GM12878 (cell line): ENCODE data around the gene MST1. TPM values are rescaled to one million over a fixed set of nuclear protein-coding genes. Genes with fewer than 3 reads are reported as not detected.

ENCODE experiments used
- ATAC-seq: fragments of 200-7000 bp; cut with Tn5 transposase; 3 replicates; pipeline ENCODE4 v1.9.1; 2020; ENCODE audit warnings: mild to moderate bottlenecking, moderate library complexity
- BruUV-seq: library from RNA; stranded (reverse); fragments of 400-500 nt; replicated peaks from 2 replicates; lab custom pipeline; 2021; lab: Mats Ljungman, UMichigan
- CTCF ChIA-PET: fragments of 300-600 bp; sonication (Branson Sonifier 250); formaldehyde crosslinking; extraction: SDS; loops from one replicate; lab custom pipeline; 2021; ENCODE audit warnings: inconsistent platforms; lab: Yijun Ruan, JAX
- POLR2A ChIA-PET: fragments of 350-600 bp; formaldehyde crosslinking; extraction: SDS; loops from one replicate; lab custom pipeline; 2021; ENCODE audit warnings: inconsistent platforms; lab: Charles Lee
- RAD21 ChIA-PET: fragments of 300-600 bp; sonication (Branson Sonifier 250); formaldehyde crosslinking; loops from one replicate; lab custom pipeline; 2023; ENCODE audit warnings: antibody characterized with exemption; ENCODE audit not compliant: unreplicated experiment; lab: Charles Lee
- SMC1A ChIA-PET: fragments of 300-600 bp; sonication (Branson Sonifier 250); formaldehyde crosslinking; loops from one replicate; lab custom pipeline; 2023; ENCODE audit not compliant: unreplicated experiment, uncharacterized antibody; lab: Charles Lee
- DNase-seq: peaks from one replicate; pipeline ENCODE4 v3.0.0-alpha.2; 2011; ENCODE audit warnings: low read depth, low spot score
- FAIRE-seq: peaks from 3 replicates; lab custom pipeline; 2011; peaks lifted over from hg19 to GRCh38; lab: Jason Lieb, UNC
- H2AFZ ChIP-seq: 2 replicates; pipeline ENCODE4 v1.6.0; 2011; ENCODE audit warnings: low read depth, low read length, control low read depth; ENCODE audit not compliant: control insufficient read depth
- H3K27ac ChIP-seq: 2 replicates; pipeline ENCODE4 v1.5.1; 2011; ENCODE audit warnings: control low read depth; ENCODE audit not compliant: control insufficient read depth, insufficient read depth
- H3K27me3 ChIP-seq, 2 experiments: replicated peaks in 1 of 2; 2 replicates each; pipeline versions ENCODE4 v1.6.0 to v1.6.1; 2011; ENCODE audit warnings: low read length in 1 of 2; ENCODE audit not compliant: control insufficient read depth in 2 of 2, insufficient read depth in 2 of 2
- H3K36me3 ChIP-seq, 2 experiments: 2 replicates each; pipeline ENCODE4 v1.5.1; 2011; ENCODE audit warnings: low read length in 1 of 2; ENCODE audit not compliant: control insufficient read depth in 2 of 2, insufficient read depth in 2 of 2
- H3K4me1 ChIP-seq: 2 replicates; pipeline ENCODE4 v1.6.1; 2011; ENCODE audit warnings: mild to moderate bottlenecking, low read length, moderate library complexity, mixed read lengths; ENCODE audit not compliant: control insufficient read depth, insufficient read depth
- H3K4me2 ChIP-seq: 2 replicates; pipeline ENCODE4 v1.6.0; 2011; ENCODE audit warnings: control low read depth; ENCODE audit not compliant: control insufficient read depth, insufficient read depth
- H3K4me3 ChIP-seq: fragments of 200-600 bp; sonication (generic); 2 replicates; pipeline ENCODE4 v1.5.1; 2016
- H3K79me2 ChIP-seq: 2 replicates; pipeline ENCODE4 v1.6.0; 2011; ENCODE audit warnings: low read length; ENCODE audit not compliant: control insufficient read depth, insufficient read depth
- H3K9ac ChIP-seq: 2 replicates; pipeline ENCODE4 v1.8.0; 2011; ENCODE audit warnings: low read length, control low read depth, mixed read lengths; ENCODE audit not compliant: control insufficient read depth, insufficient read depth
- H3K9me3 ChIP-seq: replicated peaks from 3 replicates; pipeline ENCODE4 v1.5.1; 2011; ENCODE audit warnings: mild to moderate bottlenecking, low read length; ENCODE audit not compliant: control insufficient read depth, insufficient read depth
- H4K20me1 ChIP-seq: 2 replicates; pipeline ENCODE4 v1.6.0; 2011; ENCODE audit not compliant: control insufficient read depth, insufficient read depth
- BHLHE40 ChIP-seq, 2 experiments: fragments of 450-650 bp in 1 of 2; IDR thresholded peaks; 2 replicates each; pipeline ENCODE4 v1.6.1; 2011 to 2017; ENCODE audit warnings: low read depth in 2 of 2, borderline replicate concordance in 1 of 2, improper control_type of control experiment in 1 of 2, low read length in 1 of 2, mild to moderate bottlenecking in 1 of 2
- CBFB ChIP-seq: IDR thresholded peaks from 2 replicates; pipeline ENCODE4 v1.6.1; 2016; ENCODE audit warnings: antibody characterized with exemption, low read depth
- ESRRA ChIP-seq: IDR thresholded peaks from 2 replicates; pipeline ENCODE4 v1.6.1; 2012; ENCODE audit warnings: mild to moderate bottlenecking, low read length, improper control_type of control experiment
- HCFC1 ChIP-seq: fragments of 150-350 bp; IDR thresholded peaks from 2 replicates; pipeline ENCODE4 v1.6.1; 2014; ENCODE audit warnings: low read length
- HDAC6 ChIP-seq: fragments of 200-600 bp; sonication (generic); IDR thresholded peaks from one replicate; pipeline ENCODE4 v1.8.0; 2017; ENCODE audit warnings: antibody characterized with exemption; ENCODE audit not compliant: unreplicated experiment
- KAT2A ChIP-seq: conservative IDR thresholded peaks from 2 replicates; pipeline ENCODE4 v1.6.1; 2011; ENCODE audit warnings: low read depth, low read length; ENCODE audit not compliant: control insufficient read depth
- MTA2 ChIP-seq: fragments of 450-650 bp; IDR thresholded peaks from 2 replicates; pipeline ENCODE4 v1.6.1; 2016; ENCODE audit warnings: low read depth, mild to moderate bottlenecking, moderate library complexity
- NFXL1 ChIP-seq: fragments of 450-650 bp; IDR thresholded peaks from 2 replicates; pipeline ENCODE4 v1.6.1; 2017; ENCODE audit warnings: antibody characterized with exemption, mild to moderate bottlenecking, borderline replicate concordance
- NR2C2 ChIP-seq: IDR thresholded peaks from 2 replicates; pipeline ENCODE4 v1.6.1; 2011; ENCODE audit warnings: borderline replicate concordance, low read depth; ENCODE audit not compliant: control insufficient read depth, insufficient read length
- POLR2AphosphoS5 ChIP-seq: IDR thresholded peaks from 2 replicates; pipeline ENCODE4 v1.6.1; 2011; ENCODE audit warnings: mild to moderate bottlenecking, low read length, inconsistent platforms
- RB1 ChIP-seq: fragments of 450-650 bp; formaldehyde crosslinking; IDR thresholded peaks from 2 replicates; pipeline ENCODE4 v1.6.1; 2017; ENCODE audit warnings: mild to moderate bottlenecking, borderline replicate concordance
- SP1 ChIP-seq: IDR thresholded peaks from one replicate; pipeline ENCODE4 v1.6.1; 2011; ENCODE audit warnings: low read depth, low read length
- STAT1 ChIP-seq: fragments of 450-650 bp; conservative IDR thresholded peaks from 2 replicates; pipeline ENCODE4 v1.6.1; 2014; ENCODE audit warnings: antibody characterized with exemption, mild to moderate bottlenecking
- STAT3 ChIP-seq: IDR thresholded peaks from 2 replicates; pipeline ENCODE4 v1.6.1; 2011; ENCODE audit warnings: low read depth, low read length, improper control_type of control experiment
- ZNF274 ChIP-seq: IDR thresholded peaks from one replicate; pipeline ENCODE4 v1.8.0; 2011; ENCODE audit not compliant: insufficient read length, insufficient read depth
- ZNF622 ChIP-seq: fragments of 450-650 bp; IDR thresholded peaks from 2 replicates; pipeline ENCODE4 v1.6.1; 2017; ENCODE audit warnings: mild to moderate bottlenecking, inconsistent platforms
- WGBS: methylation state at CpG from one replicate; pipeline ENCODE4 v1.1.6; 2016; ENCODE audit warnings: low lambda C conversion rate; ENCODE audit not compliant: insufficient replicate concordance, insufficient coverage; ENCODE audit errors: missing lambda C conversion rate; 5-methylcytosine and 5-hydroxymethylcytosine counted together
- in situ Hi-C: fragments of 300-500 bp; cut with MboI; formaldehyde crosslinking; loops from 9 replicates; pipeline ENCODE4 v1.14.3; 2018; ENCODE audit warnings: mixed read lengths
- intact Hi-C: fragments of 100-400 bp; cut with micrococcal nuclease; formaldehyde crosslinking; loops from one replicate; pipeline ENCODE4 v1.14.2; 2022; ENCODE audit not compliant: unreplicated experiment
- polyA plus RNA-seq, 11 experiments: library from polyadenylated mRNA; depleted of rRNA in 4 of 11; unstranded in 6 of 11; stranded (reverse) in 5 of 11; fragments of >200 nt; fragmentation: Nextera tagmentation in 4 of 11; fragmentation: Illumina TruSeq in 1 of 11; extraction: Ambion mirVana in 4 of 11; extraction: Trizol in 1 of 11; gene quantifications; 1 replicate in 1 of 11; 2 replicates in 10 of 11; pipeline versions ENCODE4 v1.2.1 to v1.2.3, GENCODE V29; 2011 to 2016; ENCODE audit warnings: inconsistent platforms in 2 of 11, missing spikeins in 2 of 11, low read depth in 1 of 11
- total RNA-seq, 4 experiments: library from RNA; depleted of rRNA in 3 of 4; stranded (reverse); fragments of >200 nt in 3 of 4; fragmentation: Illumina TruSeq in 1 of 4; extraction: Trizol in 1 of 4; gene quantifications; 2 replicates each; pipeline versions ENCODE4 v1.2.1 to v1.2.3, GENCODE V29; 2013 to 2021
- TF ChIP-seq, protein P1 (sequence below): fragments of 450-650 bp; formaldehyde crosslinking; IDR thresholded peaks from 2 replicates; pipeline ENCODE4 v1.4.0; 2020; ENCODE audit warnings: mild to moderate bottlenecking, moderate library complexity
- TF ChIP-seq, protein P2 (sequence below): fragments of 450-650 bp; IDR thresholded peaks from 2 replicates; pipeline ENCODE4 v1.6.1; 2017; ENCODE audit warnings: antibody characterized with exemption, mild to moderate bottlenecking, moderate library complexity
- TF ChIP-seq, protein P3 (sequence below): IDR thresholded peaks from 2 replicates; pipeline ENCODE4 v1.6.1; 2011; ENCODE audit warnings: mild to moderate bottlenecking, low read depth, low read length, moderate library complexity; ENCODE audit not compliant: insufficient replicate concordance

MST1 gene
- total and polyA plus RNA-seq, 10 of the 15 experiments (the other 5 are each of a cell fraction or from before 2014, with no cell fraction given) = 1.2 to 25.5 (median 4.1) TPM

DNA sequence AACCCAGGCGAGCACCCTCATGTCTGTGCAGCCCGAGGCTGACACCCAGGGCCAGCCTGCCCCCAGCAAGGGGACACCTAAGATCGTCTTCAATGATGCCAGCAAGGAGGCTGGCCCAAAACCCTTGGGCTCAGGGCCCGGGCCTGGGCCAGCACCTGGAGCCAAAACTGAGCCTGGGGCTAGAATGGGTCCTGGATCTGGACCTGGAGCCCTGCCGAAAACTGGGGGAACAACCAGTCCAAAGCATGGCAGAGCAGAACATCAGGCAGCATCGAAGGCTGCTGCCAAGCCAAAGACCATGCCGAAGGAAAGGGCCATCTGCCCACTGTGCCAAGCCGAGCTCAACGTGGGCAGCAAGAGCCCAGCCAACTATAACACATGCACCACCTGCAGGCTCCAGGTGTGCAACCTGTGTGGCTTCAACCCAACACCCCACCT, 46.5 kb downstream of the MST1 start:
- H3K4me3 ChIP-seq = no peak overlapping the region
- intact Hi-C loops = no loop called here
- RAD21 ChIA-PET = no interaction called here
- TF ChIP-seq HCFC1 (no peak), NR2C2 (no peak), NFXL1 (no peak), MTA2 (no peak), SP1 (no peak), ESRRA (no peak), ZNF622 (no peak), RB1 (no peak), STAT1 (no peak), POLR2AphosphoS5 (no peak), HDAC6 (no peak), KAT2A (no peak), BHLHE40 (IDR thresholded peaks at IDR 0.05; ENCODE audit: borderline replicate concordance in 1 of 2, low read depth in 2 of 2, low read length in 1 of 2) (no peak), ZNF274 (no peak), STAT3 (no peak), CBFB (no peak)
- TF ChIP-seq, protein P1, sequence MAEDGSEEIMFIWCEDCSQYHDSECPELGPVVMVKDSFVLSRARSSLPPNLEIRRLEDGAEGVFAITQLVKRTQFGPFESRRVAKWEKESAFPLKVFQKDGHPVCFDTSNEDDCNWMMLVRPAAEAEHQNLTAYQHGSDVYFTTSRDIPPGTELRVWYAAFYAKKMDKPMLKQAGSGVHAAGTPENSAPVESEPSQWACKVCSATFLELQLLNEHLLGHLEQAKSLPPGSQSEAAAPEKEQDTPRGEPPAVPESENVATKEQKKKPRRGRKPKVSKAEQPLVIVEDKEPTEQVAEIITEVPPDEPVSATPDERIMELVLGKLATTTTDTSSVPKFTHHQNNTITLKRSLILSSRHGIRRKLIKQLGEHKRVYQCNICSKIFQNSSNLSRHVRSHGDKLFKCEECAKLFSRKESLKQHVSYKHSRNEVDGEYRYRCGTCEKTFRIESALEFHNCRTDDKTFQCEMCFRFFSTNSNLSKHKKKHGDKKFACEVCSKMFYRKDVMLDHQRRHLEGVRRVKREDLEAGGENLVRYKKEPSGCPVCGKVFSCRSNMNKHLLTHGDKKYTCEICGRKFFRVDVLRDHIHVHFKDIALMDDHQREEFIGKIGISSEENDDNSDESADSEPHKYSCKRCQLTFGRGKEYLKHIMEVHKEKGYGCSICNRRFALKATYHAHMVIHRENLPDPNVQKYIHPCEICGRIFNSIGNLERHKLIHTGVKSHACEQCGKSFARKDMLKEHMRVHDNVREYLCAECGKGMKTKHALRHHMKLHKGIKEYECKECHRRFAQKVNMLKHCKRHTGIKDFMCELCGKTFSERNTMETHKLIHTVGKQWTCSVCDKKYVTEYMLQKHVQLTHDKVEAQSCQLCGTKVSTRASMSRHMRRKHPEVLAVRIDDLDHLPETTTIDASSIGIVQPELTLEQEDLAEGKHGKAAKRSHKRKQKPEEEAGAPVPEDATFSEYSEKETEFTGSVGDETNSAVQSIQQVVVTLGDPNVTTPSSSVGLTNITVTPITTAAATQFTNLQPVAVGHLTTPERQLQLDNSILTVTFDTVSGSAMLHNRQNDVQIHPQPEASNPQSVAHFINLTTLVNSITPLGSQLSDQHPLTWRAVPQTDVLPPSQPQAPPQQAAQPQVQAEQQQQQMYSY (CRISPR knock-in tag) = no peak
- TF ChIP-seq, protein P2, sequence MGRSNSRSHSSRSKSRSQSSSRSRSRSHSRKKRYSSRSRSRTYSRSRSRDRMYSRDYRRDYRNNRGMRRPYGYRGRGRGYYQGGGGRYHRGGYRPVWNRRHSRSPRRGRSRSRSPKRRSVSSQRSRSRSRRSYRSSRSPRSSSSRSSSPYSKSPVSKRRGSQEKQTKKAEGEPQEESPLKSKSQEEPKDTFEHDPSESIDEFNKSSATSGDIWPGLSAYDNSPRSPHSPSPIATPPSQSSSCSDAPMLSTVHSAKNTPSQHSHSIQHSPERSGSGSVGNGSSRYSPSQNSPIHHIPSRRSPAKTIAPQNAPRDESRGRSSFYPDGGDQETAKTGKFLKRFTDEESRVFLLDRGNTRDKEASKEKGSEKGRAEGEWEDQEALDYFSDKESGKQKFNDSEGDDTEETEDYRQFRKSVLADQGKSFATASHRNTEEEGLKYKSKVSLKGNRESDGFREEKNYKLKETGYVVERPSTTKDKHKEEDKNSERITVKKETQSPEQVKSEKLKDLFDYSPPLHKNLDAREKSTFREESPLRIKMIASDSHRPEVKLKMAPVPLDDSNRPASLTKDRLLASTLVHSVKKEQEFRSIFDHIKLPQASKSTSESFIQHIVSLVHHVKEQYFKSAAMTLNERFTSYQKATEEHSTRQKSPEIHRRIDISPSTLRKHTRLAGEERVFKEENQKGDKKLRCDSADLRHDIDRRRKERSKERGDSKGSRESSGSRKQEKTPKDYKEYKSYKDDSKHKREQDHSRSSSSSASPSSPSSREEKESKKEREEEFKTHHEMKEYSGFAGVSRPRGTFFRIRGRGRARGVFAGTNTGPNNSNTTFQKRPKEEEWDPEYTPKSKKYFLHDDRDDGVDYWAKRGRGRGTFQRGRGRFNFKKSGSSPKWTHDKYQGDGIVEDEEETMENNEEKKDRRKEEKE = no peak
- TF ChIP-seq, protein P3, sequence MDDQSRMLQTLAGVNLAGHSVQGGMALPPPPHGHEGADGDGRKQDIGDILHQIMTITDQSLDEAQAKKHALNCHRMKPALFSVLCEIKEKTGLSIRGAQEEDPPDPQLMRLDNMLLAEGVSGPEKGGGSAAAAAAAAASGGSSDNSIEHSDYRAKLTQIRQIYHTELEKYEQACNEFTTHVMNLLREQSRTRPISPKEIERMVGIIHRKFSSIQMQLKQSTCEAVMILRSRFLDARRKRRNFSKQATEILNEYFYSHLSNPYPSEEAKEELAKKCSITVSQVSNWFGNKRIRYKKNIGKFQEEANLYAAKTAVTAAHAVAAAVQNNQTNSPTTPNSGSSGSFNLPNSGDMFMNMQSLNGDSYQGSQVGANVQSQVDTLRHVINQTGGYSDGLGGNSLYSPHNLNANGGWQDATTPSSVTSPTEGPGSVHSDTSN = no peak
- TF ChIP-seq, all 136 proteins: peak for 0
- ChIA-PET POLR2A (no interaction called here), CTCF (no interaction called here), SMC1A (no interaction called here)
- 17% methylated on average over 7 of the region's 9 CpGs for WGBS
- H3K4me1 ChIP-seq = peaks cover under 1% of the 10 kb centered on the region; the same call in 1 of the 2 replicates
- no peaks in the 10 kb centered on the region for H3K9me3 ChIP-seq
- no peak overlapping the region for H3K27ac ChIP-seq
- H3K9ac ChIP-seq = no peak overlapping the region
- FAIRE-seq (no peak), ATAC-seq (no peak), DNase-seq (no peak)
- BruUV-seq = no TSS peak
- in situ Hi-C loops = no loop called here
- H2AFZ ChIP-seq = no peak overlapping the region
- H3K27me3 ChIP-seq = no peaks in the 10 kb centered on the region
- no peak overlapping the region for H3K4me2 ChIP-seq
- no peaks in the 10 kb centered on the region for H3K36me3 ChIP-seq
- H4K20me1 ChIP-seq = no peaks in the 10 kb centered on the region
- no peaks in the 10 kb centered on the region for H3K79me2 ChIP-seq
